NCI-H2196 (cell line): ENCODE data around the gene TTC28.
"Not testable (repeated sequence)": the region's sequence is repeated elsewhere in the genome, so short reads cannot be mapped to it uniquely, and the experiment has no call there.

ENCODE experiments used
- DNase-seq: peaks from one replicate; lab custom pipeline; 2025; ENCODE audit not compliant: unreplicated experiment; lab: John Stamatoyannopoulos, UW

TTC28 gene

DNA sequence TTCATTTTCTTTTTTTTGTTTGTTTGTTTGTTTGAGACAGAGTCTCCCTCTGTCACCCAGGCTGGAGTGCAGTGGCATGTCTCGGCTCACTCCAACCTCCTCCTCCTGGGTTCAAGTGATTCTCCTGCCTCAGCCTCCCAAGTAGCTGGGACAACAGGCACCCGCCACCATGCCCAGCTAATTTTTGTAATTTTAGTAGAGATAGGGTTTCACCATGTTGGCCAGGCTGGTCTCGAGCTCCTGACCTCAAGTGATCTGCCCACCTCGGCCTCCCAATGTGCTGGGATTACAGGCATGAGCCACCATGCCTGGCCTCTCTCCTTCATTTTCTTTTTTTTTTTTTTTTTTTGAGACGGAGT, 118.9 kb downstream of the TTC28 start:
- not testable (repeated sequence) for DNase-seq

DNA sequence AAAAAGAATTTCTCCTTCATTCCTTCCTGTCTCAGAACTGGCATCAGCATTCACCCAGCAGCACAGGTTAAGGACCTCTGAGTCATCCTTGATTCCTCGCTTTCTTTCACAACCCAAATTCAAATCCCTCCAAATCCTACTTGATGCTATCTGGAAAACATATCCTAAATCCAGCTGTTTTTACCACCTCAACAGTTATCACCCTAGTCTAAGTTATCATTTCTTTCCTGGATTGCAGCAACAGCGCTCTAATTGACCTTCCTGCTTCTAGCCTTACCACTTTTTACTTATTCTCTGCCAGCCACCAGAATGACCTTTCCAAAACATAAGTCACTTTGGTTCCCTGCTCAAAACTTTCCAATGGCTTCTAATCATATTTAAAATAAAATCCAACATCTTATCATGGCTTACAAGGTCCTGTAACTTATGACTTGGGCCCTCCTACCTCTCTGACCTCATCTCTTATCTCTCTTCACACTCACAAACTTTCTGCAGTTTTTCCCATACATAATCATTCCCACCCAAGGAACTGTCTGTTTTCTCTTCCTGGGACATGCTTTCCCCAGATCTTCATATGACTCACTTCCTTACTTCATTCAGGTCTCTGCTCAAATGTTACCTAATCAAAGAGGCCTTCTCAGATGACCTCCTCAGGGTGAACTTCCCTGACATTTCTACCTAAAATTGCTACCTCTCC, 119.4 kb downstream of the TTC28 start:
- no peak for DNase-seq

DNA sequence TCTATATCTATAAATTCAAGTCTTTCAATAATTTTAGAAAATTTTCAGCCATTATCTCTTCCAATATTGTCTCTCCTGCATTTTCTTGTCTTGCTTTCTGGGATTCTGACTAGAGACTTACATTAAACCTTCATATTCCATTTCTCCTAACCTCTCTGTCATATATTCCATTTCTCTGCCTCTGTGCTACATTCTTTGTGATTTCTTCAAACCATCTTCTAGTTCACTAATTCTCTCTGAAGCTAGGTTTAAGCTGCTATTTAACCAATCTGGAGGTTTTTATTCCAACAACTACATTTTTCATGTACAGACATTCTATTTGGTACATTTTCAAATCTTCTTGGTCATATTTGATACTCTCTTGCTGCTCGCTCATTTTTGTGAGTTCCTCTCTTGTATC, 122.5 kb downstream of the TTC28 start:
- DNase-seq: no peak

DNA sequence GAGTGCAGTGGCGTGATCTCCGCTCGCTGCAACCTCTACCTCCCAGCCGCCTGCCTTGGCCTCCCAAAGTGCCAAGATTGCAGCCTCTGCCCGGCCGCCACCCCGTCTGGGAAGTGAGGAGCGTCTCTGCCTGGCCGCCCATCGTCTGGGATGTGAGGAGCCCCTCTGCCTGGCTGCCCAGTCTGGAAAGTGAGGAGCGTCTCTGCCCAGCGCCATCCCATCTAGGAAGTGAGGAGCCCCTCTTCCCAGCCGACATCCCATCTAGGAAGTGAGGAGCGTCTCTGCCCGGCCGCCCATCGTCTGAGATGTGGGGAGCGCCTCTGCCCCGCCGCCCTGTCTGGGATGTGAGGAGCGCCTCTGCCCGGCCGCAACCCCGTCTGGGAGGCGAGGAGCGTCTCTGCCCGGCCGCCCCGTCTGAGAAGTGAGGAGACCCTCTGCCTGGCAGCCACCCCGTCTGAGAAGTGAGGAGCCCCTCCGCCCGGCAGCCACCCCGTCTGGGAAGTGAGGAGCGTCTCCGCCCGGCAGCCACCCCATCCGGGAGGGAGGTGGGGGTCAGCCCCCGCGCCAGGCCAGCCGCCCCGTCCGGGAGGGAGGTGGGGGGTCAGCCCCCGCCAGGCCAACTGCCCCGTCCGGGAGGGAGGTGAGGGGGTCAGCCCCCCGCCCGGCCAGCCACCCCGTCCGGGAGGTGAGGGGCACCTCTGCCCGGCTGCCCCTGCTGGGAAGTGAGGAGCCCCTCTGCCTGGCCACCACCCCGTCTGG, 126.4 kb downstream of the TTC28 start:
- not testable (repeated sequence) for DNase-seq

DNA sequence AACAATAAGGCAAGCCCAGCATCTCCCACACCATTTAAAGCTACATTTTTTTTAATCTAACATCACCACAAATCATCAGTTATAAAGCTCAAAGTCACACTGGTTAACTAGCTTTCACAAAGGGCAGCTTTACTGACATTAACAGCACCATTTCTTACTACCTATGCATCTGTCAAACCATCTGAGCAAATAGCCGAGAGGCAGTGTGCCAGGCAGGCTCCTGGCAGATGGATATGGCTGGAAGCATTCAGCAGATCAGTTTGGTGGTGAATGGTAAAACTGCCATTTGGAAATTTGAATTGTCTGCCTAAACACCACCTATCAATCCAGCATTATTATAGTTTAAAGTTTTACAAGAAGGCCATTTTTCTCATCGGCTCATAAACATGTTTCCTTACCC, 131.2 kb downstream of the TTC28 start:
- DNase-seq: no peak

DNA sequence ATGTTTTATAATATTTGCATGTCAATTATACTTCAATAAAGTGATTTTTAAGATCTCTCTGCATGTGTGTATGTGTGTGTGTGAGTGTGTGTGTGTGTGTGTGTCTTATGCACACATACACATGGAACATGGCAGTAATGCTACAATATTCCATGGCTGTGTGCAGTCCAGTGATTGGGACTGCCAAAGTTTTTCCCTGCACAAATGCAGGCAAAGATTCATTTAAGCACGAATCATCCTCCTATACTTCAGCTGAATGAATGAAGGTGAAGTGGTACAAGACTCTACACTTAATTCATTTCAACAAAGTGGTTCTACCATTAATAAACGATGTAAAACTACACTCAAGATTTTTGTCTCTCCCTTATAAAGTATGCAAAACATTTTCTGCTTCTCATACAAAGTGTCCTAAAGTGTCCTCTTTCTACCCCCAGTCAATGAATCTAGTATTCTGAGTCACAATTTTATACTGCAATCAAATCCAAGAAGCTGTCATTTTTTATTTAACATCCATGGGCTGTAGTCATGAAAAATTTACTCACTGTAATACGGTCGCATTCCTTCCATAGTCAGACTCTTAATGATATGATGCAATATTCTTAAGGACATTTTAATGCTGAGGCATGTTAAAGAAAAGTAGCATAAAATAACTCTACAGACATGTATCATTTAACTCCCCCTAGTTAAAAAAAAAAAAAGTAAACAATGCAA, 132.4 kb downstream of the TTC28 start:
- no peak for DNase-seq

DNA sequence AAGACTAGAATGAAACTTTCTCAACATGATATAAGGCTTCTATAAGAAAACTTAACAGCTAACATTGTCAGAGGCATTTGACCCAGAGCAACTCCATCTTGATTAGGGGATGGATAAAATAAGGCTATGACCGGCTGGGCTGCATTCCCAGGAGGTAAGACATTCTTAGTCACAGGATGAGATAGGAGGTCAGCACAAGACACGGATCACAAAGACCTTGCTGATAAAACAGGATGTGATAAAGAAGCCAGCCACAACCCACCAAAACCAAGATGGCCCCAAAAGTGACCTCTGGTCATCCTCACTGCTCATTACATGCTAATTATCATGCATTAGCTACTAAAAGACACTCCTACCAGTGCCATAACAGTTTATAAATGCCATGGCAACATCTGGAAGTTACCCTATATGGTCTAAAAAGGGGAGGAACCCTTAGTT, 135.2 kb downstream of the TTC28 start:
- no peak for DNase-seq

DNA sequence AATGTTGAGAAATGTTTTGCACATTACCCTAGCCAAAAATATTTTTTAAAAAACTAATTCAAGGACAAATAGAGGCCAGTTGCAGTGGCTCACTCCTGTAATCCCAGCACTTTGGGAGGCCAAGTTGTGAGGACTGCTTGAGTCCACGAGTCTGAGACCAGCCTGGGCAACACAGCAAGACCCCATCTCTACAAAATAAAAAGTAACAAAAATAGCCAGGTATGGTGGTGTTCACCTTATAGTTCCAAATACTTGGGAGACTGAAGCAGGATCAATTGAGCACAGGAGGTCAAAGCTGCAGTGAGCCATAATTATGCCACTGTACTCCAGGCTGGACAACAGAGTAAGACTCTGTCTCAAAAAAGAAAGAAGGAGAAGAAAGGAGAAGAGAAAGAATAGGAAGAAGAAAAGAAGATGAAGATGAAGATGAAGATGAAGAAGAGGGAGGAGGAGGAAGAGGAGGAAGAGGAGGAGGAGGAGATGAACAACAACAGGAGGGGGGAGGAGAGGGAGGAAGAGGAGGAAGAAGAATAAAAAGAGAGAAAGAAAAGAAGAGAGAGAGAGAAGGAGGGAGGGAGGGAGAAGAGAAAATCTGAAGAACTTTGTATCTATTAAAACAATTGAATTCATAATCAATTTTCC, 136.5 kb downstream of the TTC28 start:
- DNase-seq: no peak

DNA sequence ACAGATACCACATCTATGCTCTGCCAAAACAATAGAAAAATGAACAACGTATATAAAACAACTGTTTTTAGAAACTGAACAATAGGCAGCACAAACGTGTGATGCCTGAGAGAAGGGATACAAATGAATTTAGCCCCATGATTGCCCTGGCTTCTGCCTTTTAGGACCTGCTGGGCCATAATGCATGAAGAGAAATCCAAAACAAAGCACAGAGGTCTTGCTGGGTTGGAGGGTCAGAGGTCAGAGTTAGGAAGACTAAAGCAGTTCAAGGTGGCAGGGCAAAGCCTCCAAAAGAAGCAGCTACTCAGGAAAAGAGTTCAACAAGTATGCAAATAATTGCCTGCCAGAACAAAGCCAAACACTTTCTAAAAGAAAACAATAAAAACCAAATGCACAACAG, 138.5 kb downstream of the TTC28 start:
- DNase-seq: no peak

DNA sequence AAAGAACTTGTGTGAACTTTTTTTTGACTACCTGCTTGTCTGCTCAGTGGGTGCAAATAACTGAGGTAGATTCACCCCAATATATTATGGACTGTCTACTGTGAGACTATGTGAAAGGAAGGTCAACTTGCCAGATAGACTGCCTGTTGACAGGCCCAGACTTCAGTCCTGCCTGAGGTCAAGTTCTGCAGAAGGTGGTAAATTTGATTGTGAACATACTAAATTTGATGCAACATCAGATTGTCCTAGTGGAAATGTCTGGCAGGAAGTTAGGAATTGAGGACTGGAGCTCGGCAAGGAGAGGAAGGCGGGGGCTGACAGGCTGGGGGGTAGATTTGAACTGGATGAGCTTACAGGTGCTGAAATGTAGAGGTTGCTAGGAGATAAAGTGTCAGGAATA, 140.7 kb downstream of the TTC28 start:
- no peak for DNase-seq

DNA sequence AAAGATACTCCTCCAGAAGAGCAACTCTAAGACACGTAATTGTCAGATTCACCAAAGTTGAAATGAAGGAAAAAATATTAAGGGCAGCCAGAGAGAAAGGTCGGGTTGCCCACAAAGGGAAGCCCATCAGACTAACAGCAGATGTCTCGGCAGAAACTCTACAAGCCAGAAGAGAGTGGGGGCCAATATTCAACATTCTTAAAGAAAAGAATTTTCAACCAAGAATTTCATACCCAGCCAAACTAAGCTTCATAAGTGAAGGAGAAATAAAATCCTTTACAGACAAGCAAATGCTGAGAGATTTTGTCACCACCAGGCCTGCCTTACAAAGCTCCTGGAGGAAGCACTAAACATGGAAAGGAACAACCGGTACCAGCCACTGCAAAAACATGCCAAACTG, 149.1 kb downstream of the TTC28 start:
- not testable (repeated sequence) for DNase-seq

DNA sequence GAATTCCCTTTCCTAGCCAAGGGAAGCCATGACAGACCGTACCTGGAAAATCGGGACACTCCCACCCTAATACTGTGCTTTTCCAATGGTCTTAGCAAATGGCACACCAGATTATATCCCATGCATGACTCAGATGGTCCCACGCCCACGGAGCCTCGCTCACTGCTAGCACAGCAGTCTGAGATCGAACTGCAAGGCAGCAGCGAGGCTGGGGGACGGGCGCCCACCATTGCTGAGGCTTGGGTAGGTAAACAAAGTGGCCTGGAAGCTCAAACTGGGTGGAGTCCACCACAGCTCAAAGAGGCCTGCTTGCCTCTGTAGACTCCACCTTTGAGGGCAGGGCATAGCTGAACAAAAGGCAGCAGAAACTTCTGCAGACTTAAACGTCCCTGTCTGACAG, 150.5 kb downstream of the TTC28 start:
- not testable (repeated sequence) for DNase-seq

DNA sequence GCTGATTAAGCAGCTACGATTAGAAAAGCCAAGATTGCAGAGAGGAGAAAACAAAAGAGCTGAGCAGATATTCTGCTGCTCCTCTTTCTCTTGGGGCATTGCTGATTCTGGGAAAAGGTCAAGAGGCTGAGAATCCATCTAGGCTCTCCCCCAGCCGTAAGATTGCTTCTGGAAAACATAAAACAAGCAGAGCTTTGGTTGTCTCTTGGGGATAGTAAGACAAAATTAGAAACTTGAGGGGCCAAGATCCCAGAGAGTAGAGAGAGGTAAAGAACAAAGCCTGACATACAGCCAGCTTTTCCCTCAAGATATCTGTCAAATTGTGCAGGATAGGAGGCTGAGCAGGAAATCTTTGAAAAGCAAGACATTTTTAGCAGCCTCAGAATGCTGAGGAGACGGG, 158.2 kb downstream of the TTC28 start:
- DNase-seq: no peak

DNA sequence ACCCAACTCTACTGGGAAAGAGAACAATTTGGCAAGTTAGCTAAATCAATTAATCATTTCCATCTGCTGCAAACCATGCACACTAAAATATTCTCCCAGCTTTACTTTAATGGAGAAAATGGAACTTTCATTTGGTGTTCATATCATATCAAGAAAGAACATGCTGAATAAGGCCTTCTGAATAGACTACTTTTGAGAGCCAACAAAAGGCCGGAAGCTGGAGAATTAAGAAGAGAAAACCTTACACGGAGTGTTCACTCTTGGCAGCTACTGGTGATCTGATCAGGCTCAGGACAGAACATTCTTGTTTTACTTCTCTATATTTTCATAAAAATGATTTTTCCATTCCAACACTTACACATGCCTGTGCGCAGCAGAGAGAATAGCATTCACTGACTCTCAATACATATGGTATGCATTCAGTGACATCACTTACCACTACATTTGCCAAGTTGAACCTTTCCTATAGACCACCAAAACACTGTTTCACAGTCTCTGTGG, 165.3 kb downstream of the TTC28 start:
- no peak for DNase-seq

DNA sequence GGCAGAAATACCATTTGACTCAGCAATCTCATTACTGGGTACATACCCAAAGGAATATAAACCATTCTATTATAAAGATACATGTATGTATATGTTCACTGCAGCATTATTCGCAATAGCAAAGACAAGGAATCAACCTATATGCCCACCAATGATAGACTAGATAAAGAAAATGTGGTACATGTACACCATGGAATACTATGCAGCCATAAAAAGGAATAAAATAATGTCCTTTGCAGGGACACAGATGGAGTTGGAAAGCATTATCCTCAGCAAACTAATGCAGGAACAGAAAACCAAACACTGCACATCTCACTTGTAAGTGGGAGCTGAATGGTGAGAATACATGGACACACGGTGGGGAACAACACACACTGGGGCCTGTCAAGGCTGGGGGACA, 167.3 kb downstream of the TTC28 start:
- not testable (repeated sequence) for DNase-seq

DNA sequence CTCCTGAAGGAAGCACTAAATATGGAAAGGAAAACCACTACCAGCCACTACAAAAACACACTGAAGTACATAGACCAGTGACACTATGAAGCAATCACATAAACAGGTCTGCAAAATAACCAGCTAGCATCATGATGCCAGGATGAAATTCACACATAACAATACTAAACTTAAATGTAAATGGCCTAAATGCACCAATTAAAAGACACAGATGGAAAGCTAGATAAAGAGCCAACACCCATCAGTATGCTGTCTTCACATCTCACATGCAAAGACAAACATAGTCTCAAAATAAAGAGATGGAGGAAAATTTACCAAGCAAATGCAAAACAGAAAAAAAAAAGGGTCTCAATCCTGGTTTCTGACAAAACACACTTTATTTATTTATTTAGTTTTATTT, 171.7 kb downstream of the TTC28 start:
- no peak for DNase-seq

DNA sequence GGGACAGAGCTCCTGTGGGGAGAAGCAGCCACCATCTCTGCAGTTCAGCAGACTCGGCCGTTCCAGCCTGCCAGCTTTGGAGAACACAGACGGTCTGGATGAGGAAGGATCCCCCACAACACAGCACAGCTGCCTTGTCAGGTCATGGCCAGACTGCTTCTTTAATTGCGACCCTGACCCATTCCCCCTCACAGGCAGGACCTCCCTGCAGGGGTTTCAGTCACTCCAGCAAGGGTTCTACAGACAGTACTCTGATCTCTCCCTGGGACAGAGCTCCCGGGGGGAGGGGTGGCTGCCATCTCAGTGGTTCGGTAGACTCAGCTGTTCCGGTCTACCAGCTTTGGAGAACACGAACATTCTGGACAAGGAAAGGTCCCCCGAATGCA, 173.5 kb downstream of the TTC28 start:
- DNase-seq: no peak

DNA sequence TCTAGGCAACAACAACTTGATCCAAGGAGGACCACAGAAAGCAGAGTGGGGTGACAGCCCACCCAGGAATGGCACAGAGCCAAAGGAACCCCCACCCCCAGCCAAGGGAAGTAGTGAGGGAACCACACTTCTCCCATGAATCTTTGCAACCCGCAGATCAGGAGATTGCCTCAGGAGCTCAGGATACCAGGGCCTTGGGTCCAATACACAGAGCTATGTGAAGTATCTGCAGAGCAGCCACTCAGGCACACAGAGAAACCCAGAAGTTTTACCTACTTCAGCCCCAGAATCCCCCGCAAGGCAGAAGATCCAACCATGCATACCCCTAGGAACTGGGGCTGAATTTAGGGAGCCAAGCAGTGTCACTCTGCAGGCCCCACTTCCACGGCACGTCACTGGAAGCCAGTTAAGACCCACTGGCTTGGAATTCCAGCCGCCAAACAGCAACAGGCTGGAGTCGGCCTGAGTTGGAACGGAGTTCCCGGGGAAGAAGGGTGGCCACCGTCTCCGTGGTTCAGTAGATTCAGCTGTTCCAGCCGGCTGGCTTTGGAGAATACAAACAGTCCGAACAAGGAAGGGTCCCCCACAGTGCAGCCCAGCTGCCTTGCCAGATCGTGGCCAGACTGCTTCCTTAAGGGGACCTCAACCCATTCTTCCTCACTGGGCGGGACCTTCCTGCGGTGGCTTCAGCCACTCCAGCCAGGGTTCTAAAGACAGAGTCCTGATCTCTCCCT, 174.1 kb downstream of the TTC28 start:
- DNase-seq: no peak

DNA sequence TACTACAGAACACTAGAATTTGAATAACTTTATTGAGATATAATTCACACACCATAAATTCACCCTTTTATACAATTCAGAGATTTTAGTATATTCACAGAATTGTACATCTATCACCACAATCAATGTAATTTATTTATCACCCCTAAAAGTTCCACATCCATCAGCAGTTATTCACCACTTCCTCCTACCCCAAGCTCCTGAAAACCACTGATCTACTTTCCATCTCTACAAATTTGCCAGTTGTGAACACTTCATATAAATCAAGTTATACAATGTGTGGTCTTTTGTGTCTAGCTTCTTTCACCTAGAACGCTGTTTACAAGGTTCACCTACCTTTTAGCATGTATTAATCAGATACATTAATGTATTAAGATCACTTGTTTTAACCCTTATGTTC, 179.6 kb downstream of the TTC28 start:
- DNase-seq: no peak

DNA sequence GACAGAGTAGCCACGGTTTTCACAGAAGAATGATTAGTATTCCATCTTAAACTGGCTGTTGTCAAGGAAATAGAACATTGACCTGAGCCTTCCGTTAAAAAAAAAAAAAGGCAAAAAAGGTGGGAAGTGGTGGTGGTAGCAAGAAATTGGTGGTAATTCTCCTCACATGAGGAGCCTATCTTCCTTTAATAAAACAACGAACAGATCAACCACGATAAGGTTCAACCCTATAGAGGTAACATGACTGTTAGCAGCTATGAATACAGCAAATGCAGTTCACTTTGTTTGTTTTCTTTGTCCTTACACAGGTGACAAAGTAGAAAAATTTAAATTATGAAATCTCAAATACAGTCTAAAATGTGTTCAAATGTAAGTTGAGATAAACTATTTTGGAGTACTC, 181.6 kb downstream of the TTC28 start:
- DNase-seq: no peak

DNA sequence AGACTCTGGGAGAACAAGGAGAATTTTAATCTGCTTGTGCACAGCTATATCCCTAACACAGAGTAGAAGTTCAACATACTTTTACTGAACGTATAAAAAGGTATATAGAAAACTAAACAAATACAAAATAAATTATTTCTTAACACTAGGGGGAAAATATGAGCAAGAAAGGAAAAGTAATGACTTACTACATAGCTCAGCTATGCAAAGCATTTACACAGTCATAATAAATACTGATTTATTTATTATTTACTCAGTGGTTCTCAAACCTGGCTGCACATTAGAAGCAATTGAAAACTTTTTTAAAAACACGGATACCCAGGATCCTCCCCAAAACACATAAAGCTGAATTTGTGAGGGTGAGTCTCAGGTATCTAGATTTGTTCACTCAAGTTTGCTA, 182.5 kb downstream of the TTC28 start:
- no peak for DNase-seq
